ENCODE results near the gene PARD3B. TPM values are rescaled to one million over a fixed set of nuclear protein-coding genes. Genes with fewer than 3 reads are reported as not detected.

PARD3B gene
- total RNA-seq, 1 donor from 2014 or later, result 6.5 TPM

DNA sequence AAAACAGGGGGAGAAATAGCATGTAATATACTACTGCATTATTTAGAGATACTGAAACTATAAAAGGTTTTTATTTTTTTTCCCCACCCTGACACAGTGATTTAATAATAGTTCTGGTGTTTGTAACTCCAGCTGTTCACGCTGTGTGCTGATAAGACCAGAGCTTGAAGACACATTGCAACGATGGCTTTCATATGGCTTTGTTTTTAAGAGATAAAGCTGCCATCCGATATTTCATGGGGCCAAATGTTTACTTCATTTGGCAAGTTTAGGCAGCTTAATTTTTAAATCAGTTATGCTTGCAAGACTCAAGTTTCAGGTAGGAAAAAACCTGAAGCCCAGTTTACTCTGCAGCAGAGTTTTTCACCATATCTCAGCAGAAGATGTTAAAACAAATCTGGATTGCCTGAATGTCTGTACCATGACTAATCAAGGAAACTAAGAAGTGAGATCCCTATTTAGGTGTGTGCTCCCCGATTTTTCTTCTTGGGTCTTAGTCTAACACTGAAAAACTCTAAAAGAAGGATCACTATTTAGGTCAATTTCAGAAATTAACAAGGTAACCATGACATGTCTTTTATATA lies 508.6 kb downstream of the PARD3B start:
- no peak for DNase-seq (ENCODE audit: low read depth)
- Histone ChIP-seq H3K27me3 (ENCODE audit: control insufficient read depth, insufficient read depth, low read length) (no peaks in the 10 kb centered on the region), H3K4me3 (ENCODE audit: low read depth, low read length) (no peak overlapping the region), H3K36me3 (ENCODE audit: control insufficient read depth, insufficient read depth, low read length) (no peaks in the 10 kb centered on the region)
- TF ChIP-seq, protein P1, sequence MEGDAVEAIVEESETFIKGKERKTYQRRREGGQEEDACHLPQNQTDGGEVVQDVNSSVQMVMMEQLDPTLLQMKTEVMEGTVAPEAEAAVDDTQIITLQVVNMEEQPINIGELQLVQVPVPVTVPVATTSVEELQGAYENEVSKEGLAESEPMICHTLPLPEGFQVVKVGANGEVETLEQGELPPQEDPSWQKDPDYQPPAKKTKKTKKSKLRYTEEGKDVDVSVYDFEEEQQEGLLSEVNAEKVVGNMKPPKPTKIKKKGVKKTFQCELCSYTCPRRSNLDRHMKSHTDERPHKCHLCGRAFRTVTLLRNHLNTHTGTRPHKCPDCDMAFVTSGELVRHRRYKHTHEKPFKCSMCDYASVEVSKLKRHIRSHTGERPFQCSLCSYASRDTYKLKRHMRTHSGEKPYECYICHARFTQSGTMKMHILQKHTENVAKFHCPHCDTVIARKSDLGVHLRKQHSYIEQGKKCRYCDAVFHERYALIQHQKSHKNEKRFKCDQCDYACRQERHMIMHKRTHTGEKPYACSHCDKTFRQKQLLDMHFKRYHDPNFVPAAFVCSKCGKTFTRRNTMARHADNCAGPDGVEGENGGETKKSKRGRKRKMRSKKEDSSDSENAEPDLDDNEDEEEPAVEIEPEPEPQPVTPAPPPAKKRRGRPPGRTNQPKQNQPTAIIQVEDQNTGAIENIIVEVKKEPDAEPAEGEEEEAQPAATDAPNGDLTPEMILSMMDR (IDR thresholded peaks at IDR 0.05; ENCODE audit: insufficient read depth, low read length, poor library complexity, severe bottlenecking), result no peak

DNA sequence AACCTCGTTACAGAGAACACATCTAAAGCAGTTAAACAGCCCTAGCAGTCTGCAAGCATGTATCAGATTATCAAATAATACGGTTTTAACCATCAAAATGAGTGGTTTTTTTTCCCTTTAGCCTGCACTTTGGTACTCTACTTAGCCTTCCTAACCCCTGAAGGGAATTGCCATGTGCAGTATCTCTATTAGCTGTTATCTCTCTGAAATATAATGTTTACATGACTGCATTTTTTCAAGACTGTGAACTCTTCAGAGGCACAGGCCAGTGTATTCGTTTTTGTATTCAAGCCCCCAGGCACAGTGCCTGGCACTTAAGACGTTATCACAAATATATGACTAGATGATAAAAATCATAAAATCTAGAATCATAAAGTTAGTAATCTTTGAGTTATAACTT lies 509.5 kb downstream of the PARD3B start:
- DNase-seq (ENCODE audit: low read depth), result no peak
- Histone ChIP-seq H3K36me3 (ENCODE audit: control insufficient read depth, insufficient read depth, low read length) (no peaks in the 10 kb centered on the region), H3K4me3 (ENCODE audit: low read depth, low read length) (no peak overlapping the region), H3K27me3 (ENCODE audit: control insufficient read depth, insufficient read depth, low read length) (no peaks in the 10 kb centered on the region)
- TF ChIP-seq, protein P1 (IDR thresholded peaks at IDR 0.05; ENCODE audit: insufficient read depth, low read length, poor library complexity, severe bottlenecking), result no peak

- H3K36me3 ChIP-seq (ENCODE audit: control insufficient read depth, insufficient read depth, low read length), result no peaks in the 10 kb centered on the region
- H3K4me3 ChIP-seq (ENCODE audit: low read depth, low read length), result no peak overlapping the region
- TF ChIP-seq, protein P1 (IDR thresholded peaks at IDR 0.05; ENCODE audit: insufficient read depth, low read length, poor library complexity, severe bottlenecking), result no peak
- no peaks in the 10 kb centered on the region for H3K27me3 ChIP-seq (ENCODE audit: control insufficient read depth, insufficient read depth, low read length)
- no peak for DNase-seq (ENCODE audit: low read depth)
Observed at GRCh38 chr2:205055251-205055650, 510.0 kb downstream of the PARD3B start.

DNA sequence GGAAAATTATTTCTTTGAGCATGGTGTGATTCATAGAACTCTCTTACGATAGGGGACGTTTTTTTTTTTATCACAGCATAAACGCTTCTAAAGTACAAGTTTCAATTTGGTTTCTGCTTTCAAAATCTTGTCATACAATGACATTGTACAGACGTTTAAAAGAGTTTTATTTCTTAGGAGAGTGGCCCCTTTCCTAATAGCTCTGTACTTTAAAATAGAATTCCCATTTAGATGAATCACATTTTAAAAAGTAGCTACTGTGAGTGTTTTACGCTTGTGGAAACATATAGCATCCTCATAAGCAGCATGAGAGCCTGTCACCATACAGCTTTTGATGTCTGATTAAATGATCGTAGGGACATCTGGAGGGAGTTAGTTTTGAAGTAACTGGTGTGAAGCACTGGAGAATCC lies 510.9 kb downstream of the PARD3B start:
- Histone ChIP-seq H3K36me3 (ENCODE audit: control insufficient read depth, insufficient read depth, low read length) (no peaks in the 10 kb centered on the region), H3K4me3 (ENCODE audit: low read depth, low read length) (no peak overlapping the region), H3K27me3 (ENCODE audit: control insufficient read depth, insufficient read depth, low read length) (no peaks in the 10 kb centered on the region)
- TF ChIP-seq, protein P1 (IDR thresholded peaks at IDR 0.05; ENCODE audit: insufficient read depth, low read length, poor library complexity, severe bottlenecking), result no peak
- DNase-seq (ENCODE audit: low read depth), result no peak

DNA sequence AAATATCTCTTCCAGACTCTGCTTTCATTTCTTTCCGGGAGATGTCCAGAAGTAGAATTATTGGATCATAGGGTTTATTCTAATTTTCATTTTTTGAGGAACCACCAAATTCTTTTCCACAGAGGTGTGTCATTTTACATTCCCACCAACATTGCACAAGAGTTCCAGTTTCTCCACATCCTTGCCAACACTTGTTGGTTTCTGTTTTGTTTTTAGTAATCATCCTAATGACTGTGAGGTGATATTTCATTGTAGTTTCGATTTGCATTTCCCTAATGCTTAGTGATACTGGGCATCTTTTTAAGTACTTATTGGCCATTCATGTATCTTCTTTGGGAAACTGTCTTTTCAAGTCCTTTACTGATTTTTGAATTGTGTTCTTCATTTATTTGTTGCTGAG lies 513.1 kb downstream of the PARD3B start:
- TF ChIP-seq, protein P1 (IDR thresholded peaks at IDR 0.05; ENCODE audit: insufficient read depth, low read length, poor library complexity, severe bottlenecking), result no peak
- H3K27me3 ChIP-seq (ENCODE audit: control insufficient read depth, insufficient read depth, low read length), result no peaks in the 10 kb centered on the region
- no peaks in the 10 kb centered on the region for H3K36me3 ChIP-seq (ENCODE audit: control insufficient read depth, insufficient read depth, low read length)
- DNase-seq (ENCODE audit: low read depth), result no peak
- H3K4me3 ChIP-seq (ENCODE audit: low read depth, low read length), result no peak overlapping the region

GRCh38 chr2:205060269-205060668 lies 515.0 kb downstream of the PARD3B start:
- no peaks in the 10 kb centered on the region for H3K27me3 ChIP-seq (ENCODE audit: control insufficient read depth, insufficient read depth, low read length)
- H3K4me3 ChIP-seq (ENCODE audit: low read depth, low read length), result no peak overlapping the region
- TF ChIP-seq, protein P1 (IDR thresholded peaks at IDR 0.05; ENCODE audit: insufficient read depth, low read length, poor library complexity, severe bottlenecking), result no peak
- no peaks in the 10 kb centered on the region for H3K36me3 ChIP-seq (ENCODE audit: control insufficient read depth, insufficient read depth, low read length)
- DNase-seq (ENCODE audit: low read depth), result peak; percentile 35

Measured in kidney epithelial cell (primary cell).